GM19397 (cell line): ENCODE measurements around the gene PTPRD.
"Not testable (repeated sequence)": the region's sequence is repeated elsewhere in the genome, so short reads cannot be mapped to it uniquely, and the experiment has no call there.

Experiments
- ATAC-seq: cut with Tn5 transposase; IDR thresholded peaks from one replicate; pipeline ENCODE4 v1.9.1; 2021; ENCODE audit warnings: mild to moderate bottlenecking, moderate library complexity; ENCODE audit not compliant: unreplicated experiment

PTPRD gene

DNA sequence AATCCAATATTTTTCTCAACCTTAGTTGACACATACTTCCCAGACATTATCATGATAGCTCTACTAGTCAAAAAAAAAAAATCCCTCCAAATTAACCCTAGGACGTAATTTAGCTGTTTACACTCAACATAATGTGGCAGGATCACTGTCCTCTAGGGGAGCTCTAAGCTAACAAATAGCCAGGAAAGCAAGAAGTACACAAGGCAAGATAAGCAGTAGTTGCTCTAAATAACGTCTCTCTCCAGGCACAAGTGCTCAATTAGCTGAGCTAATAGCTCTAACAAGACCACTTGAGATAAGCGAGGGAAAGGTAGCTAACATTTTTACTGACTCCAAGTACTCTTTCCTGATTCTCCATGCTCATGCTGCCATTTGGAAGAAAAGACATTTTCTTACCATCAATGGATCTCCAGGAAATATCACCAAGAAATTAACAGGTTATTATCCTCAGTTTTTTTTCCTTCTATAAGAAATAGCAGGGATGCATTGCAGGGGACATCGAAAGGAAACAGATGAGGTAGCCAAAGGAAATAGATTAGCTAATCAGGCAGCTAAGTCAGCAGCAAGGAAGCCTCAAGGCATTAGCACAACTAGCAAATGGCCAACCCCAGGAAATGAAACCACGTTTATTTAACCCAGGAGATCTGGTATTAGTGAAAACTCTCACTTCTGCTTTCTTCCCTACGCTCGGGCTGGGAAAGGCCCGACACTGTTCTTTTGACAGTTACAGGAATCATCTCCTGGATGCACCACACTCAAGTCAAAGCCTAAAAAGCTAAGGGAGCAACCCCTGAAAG is 614.1 kb downstream of the PTPRD start:
- ATAC-seq: no peak

DNA sequence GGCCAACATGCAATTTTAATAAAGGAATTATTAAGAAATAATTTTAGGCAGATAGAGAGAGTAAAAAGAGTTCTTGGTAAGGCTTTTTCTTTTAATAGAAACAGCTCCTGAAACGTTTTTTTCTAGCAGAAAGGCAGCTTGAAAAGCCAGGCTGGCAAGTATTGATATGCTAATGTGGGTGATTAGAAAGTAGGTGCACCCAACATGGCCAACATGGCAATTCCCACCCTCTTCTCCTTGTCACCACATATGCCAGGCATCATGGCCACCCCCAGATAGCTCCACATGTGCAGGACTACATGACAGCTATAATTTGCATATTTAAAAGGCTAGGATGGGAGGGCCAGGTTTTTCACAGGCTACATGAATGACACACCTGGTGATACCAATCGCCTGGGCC is 615.2 kb downstream of the PTPRD start:
- no peak for ATAC-seq

DNA sequence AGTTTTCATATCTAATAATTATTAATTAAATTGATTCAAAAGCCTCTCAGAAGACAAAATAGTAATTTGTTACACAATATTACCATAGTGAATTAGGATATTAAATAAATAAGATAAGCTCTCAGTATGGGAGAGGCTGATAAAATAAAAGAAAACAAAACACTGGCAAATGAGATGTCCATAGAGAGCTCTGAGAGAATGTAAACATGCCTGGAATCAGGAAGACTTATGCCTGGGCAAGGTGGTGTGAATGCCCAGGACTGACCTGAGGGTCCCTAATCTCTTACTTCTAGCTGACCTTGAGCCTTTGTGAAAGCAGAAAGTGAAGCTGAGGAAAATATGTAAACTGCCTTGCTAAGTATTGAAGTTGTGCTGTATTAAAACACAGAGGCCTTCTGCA is 616.5 kb downstream of the PTPRD start:
- ATAC-seq: no peak

DNA sequence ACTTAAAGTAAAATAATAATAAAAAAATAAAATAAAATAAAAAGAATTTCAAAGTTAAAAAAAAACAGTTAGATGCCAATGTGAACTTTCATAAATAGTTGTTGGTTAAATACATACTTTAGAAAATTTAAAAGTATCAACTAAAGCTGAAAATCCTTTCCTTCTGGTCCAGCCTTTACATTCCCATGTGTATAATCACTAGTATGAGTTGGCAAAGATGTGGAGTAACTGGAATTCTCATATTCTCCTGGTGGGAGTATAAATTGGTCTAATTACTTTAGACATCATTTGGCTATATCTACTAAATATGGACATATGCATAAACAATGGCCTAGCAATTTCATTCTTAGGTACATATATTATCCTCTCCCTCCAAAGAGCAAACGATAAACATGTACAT is 619.9 kb downstream of the PTPRD start:
- ATAC-seq: no peak

DNA sequence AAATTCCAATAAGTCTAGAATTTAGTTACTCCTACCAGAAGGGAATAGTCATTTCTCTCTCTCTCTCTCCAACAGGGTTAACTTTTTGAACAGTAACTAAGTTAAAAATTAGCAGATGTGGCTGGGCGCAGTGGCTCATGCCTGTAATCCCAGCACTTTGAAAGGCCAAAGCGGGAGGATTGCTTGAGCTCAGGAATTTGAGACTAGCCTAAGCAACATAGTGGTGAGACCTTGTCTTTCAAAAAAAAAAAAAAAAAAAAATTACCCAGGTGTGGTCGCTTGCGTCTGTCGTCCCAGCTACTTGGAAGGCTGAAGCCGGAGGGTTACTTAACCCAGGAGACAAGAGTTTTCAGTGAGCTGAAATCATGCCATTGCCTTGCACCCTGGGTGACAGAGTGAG is 639.7 kb downstream of the PTPRD start:
- no peak for ATAC-seq

DNA sequence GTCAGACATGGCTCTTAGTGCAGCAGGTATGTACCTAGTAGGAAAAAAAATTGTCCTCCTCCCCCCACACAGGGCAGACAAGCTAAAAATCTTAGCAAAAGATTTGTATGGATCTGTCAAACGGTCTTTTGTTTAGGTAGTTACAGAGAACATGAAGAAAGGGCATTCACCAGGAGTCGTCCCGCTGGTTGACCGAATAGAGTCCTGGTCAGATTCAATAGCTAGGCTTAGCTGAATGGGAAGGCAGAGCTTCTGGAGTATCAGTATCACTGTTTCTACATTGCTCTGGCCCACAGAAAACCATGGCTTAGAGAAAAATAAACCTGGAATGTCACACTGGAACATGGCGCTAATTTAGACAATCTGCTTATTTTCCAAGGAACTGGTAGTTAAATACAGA is 642.3 kb downstream of the PTPRD start:
- ATAC-seq: no peak

DNA sequence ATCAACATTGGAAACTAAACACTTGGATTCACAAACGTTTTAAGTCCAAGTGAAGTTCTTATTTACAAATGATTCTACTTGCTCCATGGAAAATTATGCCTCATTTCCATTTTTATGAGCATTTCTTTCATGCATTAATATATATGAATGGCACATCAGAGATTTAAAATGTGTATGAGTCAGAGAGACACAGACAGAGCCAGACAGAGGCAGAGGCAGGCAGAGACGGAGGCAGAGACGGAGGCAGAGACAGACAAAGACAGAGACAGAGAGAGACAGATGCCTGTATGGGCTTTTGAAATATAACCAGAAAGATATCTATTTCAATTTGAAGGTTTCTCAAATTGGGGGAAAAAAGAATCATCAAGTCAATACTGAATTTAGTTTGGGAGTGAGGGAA is 649.0 kb downstream of the PTPRD start:
- ATAC-seq: no peak

DNA sequence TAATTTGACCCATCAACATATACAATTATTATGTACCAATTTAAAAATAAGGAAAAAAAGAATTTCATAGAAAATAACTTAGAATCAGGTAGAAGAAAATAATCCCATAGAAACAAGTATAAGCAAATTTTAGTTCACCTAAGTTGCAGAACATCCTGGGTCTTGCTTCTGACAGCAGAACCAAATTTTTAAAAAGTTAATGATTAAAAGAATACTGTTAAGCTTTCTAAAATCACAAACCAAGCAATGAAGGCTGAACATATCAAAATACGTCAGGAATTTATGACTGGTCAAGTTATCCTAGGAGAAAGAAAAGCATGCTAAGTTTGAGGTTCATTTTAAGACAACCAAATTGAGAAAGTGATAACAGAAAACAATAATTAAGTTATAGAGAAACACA is 650.9 kb downstream of the PTPRD start:
- no peak for ATAC-seq

DNA sequence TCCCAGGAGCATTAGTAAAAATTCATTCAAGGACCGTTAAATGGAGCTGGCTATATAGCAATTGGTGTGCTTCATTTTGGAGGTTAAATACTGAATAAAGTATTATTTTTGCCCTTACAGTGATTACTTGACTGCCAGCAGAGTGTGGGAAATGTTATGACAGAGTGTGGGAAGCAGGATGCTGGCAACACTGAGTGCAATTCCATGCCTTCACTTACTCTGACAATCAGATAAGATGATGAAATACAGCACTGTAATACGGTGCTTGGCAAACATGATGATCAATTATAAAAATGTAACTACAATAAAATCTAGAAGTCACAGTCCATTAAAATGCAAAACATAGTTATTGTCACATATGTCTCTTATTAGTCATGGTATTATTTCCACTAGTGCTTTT is 651.3 kb downstream of the PTPRD start:
- ATAC-seq: no peak

DNA sequence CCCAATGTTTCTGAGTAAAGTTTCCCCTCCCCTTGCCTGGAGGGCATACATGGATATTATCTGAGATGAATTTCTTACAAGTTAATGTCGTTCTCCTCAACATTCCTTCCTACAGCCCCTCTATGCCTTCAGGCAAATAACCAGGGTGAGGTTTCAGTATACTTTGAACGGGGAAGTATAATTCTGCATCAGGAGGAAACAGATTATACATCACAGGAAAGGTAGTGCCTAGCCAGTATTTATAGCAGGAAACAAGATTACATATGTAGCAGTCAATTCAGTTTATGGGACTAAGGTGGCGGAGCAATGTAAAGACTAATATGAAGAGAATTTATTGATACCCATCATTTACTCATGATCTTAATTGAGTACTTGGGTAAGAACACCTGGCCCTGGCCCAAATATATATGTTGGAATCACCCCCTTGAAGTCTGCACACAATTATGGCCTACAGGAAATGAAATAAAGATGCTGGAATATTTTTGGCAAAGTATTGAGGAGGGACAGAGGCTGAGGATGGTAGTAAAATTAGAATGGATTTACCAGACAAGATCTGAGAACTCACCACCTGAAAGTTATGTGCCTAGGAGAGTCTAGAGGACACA is 661.1 kb downstream of the PTPRD start:
- no peak for ATAC-seq

DNA sequence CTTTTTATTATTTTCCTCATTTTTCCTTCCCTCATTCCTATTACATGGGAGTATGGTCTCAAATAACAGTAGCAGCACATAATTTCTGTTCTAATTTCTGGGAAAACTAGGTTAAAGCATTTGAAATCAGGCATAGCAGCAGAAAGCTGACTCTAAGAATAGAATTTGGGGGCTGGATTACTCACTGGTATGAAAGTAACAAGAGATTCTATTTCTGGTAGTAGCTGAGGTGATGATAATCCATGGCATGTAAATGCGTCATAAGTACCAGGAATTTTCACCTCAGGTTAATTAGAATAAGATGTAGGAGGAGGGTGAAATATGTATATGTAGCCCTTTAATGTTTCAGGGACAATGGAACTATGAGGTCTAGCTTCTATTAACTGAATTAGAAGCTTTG is 662.0 kb downstream of the PTPRD start:
- no peak for ATAC-seq

DNA sequence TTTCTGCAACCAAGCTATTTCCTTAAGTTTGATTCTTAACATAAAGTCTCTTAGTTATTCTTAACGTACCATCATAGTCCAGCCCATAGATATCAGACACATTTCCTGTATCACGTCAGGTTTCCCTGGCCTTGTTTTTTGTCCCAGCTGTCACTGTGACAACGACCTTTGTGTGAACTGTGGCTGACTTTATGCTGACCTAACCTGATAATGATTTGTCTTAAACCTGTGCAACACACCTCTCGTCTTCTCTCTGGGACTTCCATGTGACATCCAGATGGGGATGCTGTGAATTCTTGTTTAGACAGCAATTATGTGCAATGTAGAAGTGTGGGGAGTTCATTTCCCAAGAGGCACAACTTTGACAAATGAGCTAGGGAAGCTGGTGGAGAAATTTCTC is 662.8 kb downstream of the PTPRD start:
- ATAC-seq: no peak

DNA sequence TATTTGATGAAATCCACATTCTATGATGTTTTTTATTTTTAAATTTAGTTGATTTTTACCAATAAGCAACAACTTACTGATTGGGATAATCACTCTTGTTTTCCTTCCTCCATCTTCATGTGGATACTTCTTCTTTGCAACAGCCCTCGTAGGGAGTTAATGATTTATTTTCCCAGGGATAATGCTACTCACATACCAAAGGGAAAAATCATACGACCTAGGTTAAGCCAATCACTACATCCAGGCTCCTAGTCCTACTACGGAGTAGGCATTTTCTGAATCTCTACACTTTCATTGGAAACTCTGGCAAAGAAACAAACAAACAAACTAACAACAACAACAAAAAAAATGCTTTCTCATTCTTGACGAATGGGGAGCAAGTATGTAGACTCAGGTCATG is 663.4 kb downstream of the PTPRD start:
- no peak for ATAC-seq

DNA sequence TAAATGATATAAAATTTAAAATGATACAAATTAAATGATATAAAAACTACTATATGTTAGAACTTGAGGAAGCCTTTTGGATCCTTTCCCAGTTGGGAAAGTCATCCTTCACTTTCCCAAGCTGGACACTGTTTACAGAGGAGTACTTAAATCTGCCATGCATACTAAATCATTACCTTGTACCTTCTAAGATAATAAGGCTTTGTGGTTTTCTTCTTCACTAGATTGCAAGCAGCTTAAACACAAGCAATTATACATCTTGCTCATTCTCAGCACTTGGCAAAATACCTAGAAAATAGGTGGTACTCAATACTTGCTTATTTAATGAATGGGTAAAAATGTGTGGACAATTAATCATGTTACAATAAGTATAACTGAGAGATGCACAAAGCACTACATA is 666.8 kb downstream of the PTPRD start:
- ATAC-seq: no peak

DNA sequence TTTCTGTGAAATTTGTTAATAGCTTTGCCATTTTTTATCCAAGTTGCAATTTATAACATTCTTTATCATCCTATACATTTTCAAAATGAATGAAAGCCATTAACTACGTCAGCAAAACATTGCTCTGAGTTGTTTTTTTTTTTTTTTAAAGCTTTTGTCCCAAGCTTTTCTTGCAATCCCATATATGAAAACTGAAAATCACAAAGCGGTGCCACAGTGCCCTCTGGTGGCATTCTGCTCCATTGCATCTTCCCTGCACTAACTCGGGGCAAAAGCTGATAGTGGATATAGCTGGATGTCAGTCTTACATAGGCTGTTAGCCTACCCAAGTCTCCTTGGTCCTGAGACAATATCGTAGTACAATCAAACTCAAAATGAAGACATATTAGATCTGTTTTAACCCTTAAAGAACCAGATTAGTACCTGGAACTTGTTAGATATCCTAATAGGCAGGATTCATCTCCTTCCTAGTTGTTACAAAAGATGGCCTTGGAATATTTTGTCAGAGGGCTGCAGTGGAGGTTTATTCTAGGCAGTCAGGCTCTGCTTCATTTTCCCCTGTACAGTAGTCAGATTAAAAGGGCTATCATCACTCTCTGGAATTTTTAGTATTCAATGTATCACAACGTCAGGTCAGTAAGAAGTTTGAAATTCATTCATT is 669.9 kb downstream of the PTPRD start:
- peak; percentile 71 for ATAC-seq

DNA sequence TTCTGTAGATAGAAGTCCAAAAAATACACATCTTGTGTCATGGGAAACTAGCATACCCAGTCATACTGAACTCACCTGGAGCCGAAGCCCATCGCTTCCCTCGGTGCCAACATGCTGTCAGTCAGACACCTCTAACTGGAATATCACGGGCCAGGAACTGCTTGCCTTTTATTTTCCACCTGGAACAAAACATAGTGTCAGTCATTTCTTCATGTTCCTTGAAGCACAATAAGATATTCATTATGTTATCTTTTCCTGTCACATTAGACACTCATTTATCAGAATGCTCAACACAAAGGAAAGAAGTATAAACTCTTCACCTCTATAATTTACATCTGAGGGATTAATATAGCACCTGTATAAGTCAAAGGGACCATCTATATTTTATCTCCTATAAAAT is 674.4 kb downstream of the PTPRD start:
- ATAC-seq: no peak

DNA sequence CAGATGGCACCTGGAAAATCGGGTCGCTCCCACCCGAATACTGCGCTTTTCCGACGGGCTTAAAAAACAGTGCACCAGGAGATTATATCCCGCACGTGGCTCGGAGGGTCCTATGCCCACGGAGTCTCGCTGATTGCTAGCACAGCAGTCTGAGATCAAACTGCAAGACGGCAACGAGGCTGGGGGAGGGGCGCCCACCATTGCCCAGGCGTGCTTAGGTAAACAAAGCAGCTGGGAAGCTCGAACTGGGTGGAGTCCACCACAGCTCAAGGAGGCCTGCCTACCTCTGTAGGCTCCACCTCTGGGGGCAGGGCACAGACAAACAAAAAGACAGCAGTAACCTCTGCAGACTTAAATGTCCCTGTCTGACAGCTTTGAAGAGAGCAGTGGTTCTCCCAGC is 681.3 kb downstream of the PTPRD start:
- not testable (repeated sequence) for ATAC-seq

DNA sequence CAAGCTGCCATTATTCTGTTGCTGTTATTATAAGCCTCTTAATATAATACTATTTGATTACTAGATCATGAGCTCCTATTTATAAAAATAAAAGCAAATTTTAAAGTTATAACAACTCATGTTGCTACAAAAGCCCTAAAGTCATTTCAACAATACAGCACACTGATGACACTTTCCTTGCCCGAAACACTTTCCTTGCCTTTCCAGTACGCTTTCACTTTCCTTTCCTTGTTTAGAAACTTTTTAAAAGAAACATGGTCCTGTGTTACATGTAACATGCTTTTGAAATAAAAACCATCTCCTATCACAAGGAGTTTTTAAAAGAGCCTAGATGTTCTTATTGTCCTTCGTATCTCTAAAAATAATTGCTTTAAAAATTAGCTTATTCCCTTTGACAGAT is 688.4 kb downstream of the PTPRD start:
- peak; percentile 68 for ATAC-seq

DNA sequence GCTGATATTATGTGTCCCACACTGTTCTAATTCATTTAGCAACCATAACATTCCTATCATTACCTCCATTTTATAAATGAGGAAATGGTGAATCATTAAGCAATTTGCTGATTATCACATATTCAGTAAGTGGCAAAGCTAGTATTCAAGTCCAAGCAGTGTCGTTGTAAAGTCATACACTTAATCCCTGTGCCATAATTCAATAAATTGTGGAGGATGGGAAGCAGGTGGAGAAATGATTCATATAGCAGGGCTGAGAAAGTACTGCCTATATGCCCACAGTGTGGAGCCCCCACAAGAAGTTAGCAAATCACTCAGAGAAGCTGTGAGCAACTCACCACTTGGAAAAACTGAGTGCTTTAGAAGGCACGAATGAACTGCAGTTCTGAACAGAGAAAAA is 691.0 kb downstream of the PTPRD start:
- ATAC-seq: no peak

DNA sequence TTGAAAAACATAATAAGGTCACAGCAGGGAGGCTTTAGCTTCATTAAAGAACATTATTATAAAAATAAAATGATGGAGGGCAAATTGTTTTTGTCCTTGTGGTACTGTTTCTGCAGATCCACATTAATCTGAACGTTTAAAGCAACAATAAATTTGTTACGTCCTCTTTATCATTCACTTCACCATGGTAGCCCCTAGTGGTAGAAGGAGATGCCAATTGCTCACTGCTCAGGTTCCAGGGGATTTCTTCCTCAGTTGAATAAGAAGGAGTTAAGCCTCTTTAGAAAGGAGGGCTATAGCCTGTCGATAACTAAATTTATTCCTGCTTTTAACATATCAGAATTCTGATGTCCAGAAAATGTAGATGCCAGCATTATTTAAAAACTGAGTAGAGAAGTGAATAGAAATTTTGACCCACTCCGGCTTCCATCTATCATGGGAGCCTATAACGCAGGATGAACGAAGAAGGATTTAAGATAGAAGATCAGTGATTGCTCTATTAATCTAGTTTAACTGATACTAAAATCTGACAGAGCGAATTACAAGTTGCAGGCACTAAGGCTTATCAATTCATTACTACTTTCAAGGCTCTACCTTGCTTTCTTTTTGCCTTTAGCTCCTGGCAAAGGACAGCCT is 692.3 kb downstream of the PTPRD start:
- no peak for ATAC-seq

DNA sequence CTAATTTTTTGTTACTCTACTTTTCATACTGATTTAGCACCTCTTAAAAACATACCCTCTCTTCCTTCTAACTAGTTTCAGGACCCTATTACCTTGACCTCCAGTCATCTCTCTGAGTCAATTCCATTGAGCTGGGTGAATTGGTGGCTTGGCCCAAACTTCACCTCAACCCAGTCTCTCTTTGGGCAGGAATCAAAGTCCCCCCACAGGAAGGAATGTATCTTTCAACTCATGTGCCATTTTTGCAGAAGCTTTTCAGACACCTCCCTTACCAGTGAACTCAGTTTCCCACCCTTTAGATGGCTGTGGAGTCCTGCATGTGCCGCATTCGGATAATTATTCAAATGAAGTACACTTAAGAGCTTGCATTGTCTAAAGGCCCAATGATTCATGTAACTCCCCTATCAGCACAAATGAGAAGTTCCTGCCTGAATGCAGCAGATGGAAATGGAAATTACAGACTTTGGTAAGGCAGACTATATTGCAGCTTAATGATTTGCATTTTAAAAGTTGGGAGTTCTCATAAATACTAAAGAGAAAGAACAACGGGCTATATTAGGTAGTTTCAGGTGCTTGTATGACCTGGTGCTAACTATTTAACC is 693.5 kb downstream of the PTPRD start:
- ATAC-seq: no peak
